IPS DF 6.9 (cell line): ENCODE measurements around the gene UNKL.
"Not testable (repeated sequence)": the region's sequence is repeated elsewhere in the genome, so short reads cannot be mapped to it uniquely, and the experiment has no call there.

Experiments
- DNase-seq: peaks from one replicate; pipeline ENCODE4 v3.0.0-alpha.2; 2013; ENCODE audit warnings: low read depth, low spot score
- H3K27ac ChIP-seq: one replicate; pipeline ENCODE4 v1.5.1; 2013; ENCODE audit warnings: low read length, control low read depth
- H3K27me3 ChIP-seq: 2 replicates; pipeline ENCODE4 v1.6.1; 2013; ENCODE audit warnings: mild to moderate bottlenecking, low read length; ENCODE audit not compliant: control insufficient read depth, insufficient read depth
- H3K36me3 ChIP-seq: 2 replicates; pipeline ENCODE4 v1.6.1; 2013; ENCODE audit warnings: low read length; ENCODE audit not compliant: control insufficient read depth, insufficient read depth
- H3K4me1 ChIP-seq: 2 replicates; pipeline ENCODE4 v1.6.1; 2013; ENCODE audit warnings: low read length; ENCODE audit not compliant: control insufficient read depth, insufficient read depth
- H3K4me3 ChIP-seq: 2 replicates; pipeline ENCODE4 v1.5.1; 2013; ENCODE audit warnings: mild to moderate bottlenecking, low read length
- H3K9me3 ChIP-seq: 2 replicates; pipeline ENCODE4 v1.6.1; 2013; ENCODE audit warnings: low read length, inconsistent platforms; ENCODE audit not compliant: control insufficient read depth, insufficient read depth
- WGBS: extraction: QIAGEN DNeasy Blood & Tissue Kit; methylation state at CpG from one replicate; pipeline ENCODE4 v1.1.7; 2013; ENCODE audit warnings: mixed read lengths, missing lambda C conversion rate; ENCODE audit not compliant: insufficient read length, insufficient coverage; 5-methylcytosine and 5-hydroxymethylcytosine counted together

The UNKL gene

DNA sequence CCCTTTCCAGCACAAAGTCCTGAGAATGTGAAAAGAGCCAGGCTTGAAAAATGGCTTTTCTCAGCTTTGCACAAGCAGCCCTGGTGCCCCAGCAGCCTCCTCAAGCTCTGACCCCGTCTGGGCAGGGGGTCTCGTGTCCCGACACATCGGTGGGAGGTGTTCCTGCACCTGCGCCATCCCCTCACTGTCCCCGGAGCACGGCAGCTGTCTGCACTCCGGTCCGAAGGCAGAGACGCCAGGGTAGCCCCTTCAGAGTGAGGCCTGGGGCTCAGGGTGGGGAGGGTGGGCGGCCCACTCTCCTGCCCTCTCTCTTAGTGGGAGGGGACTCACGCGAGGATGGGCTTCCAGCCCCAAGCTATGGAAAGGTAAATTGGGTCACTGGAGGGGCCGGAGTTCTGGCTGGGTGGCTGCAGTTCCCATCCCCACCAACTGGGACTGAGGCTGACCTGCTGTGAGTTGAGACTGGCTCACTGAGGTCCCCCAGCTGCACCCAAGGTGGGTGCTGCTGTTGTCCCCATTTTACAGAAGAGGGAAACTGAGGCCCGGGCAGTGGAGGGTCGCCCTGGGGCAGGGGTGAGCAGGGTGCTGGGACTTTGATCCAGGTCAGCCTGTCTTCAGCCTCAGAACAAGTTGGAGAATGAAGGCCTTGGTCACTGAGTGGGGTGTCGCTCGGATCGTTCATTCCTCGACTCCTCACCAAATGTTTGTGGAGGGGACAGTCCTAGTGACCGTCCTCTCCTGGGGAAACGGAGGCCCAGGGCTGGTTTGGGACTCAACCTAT is 83.4 kb downstream of the UNKL start:
- no peak overlapping the region for H3K27ac ChIP-seq
- no peaks in the 10 kb centered on the region for H3K36me3 ChIP-seq
- H3K4me3 ChIP-seq = no peak overlapping the region
- peaks cover 13% of the 10 kb centered on the region; the same call in 1 of the 2 replicates for H3K27me3 ChIP-seq
- H3K4me1 ChIP-seq = peaks cover 2% of the 10 kb centered on the region; the same call in 1 of the 2 replicates
- H3K9me3 ChIP-seq = no peaks in the 10 kb centered on the region
- WGBS = no CpG with 5 or more reads among the region's 22 CpGs
- no peak for DNase-seq

- WGBS = no CpG with 5 or more reads among the region's 17 CpGs
- no peak overlapping the region for H3K4me3 ChIP-seq
Measured at GRCh38 chr16:1330260-1330914, 84.1 kb downstream of the UNKL start.

DNA sequence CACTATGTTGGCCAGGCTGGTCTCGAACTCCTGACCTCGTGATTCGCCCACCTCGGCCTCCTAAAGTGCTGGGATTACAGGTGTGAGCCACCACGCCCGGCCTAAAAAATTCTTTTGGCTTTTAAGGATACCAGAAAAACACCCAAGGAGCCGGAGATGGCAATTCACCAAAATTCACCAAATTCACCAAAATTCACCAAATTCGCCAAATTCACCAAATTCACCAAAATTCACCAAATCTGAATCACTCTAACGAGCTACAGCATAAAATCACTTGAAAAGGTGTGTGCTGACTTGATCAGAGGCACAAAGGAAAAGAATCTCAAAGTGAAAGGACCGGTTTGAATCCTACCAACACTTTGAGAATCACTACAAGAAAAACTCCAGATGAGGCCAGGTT is 85.5 kb downstream of the UNKL start:
- DNase-seq, H3K4me1 ChIP-seq, H3K27me3 ChIP-seq, H3K27ac ChIP-seq, H3K9me3 ChIP-seq, H3K4me3 ChIP-seq, H3K36me3 ChIP-seq: not testable (repeated sequence)
- 100% methylated on average over 2 of the region's 10 CpGs for WGBS

More at GRCh38 chr16:1330260-1330914, 84.1 kb downstream of the UNKL start:
- Histone ChIP-seq H3K27me3 (peaks cover 13% of the 10 kb centered on the region; the same call in 1 of the 2 replicates), H3K4me1 (peaks cover 2% of the 10 kb centered on the region; the same call in 1 of the 2 replicates), H3K9me3 (no peaks in the 10 kb centered on the region), H3K36me3 (no peaks in the 10 kb centered on the region), H3K27ac (no peak overlapping the region)
- DNase-seq = no peak

GRCh38 chr16:1328136-1328535 is 86.4 kb downstream of the UNKL start:
- H3K4me3 ChIP-seq, H3K4me1 ChIP-seq, DNase-seq, H3K27ac ChIP-seq, H3K9me3 ChIP-seq, H3K27me3 ChIP-seq, H3K36me3 ChIP-seq: not testable (repeated sequence)
- WGBS = no CpG with 5 or more reads among the region's 20 CpGs

DNA sequence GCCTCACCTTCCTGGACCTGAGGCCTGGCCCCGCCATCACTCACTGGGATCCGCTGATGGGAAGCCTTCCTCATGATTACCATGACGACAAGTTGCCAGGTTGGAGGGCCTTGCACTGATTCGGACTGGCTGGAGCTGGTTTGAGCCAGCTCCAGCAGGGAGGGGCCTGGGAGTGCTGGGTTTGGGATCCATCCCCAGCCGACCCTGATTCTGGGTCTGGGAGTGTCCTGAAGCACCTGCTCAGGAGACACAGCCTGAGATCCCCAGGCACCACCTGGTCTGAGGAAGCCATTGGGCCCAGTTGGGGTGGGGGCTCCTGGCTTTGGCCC is 86.9 kb downstream of the UNKL start:
- H3K4me3 ChIP-seq = no peak overlapping the region
- DNase-seq = no peak
- H3K4me1 ChIP-seq = no peaks in the 10 kb centered on the region; the same call in 1 of the 2 replicates
- peaks cover 8% of the 10 kb centered on the region for H3K36me3 ChIP-seq
- H3K9me3 ChIP-seq = no peaks in the 10 kb centered on the region
- H3K27ac ChIP-seq = no peak overlapping the region
- no peaks in the 10 kb centered on the region for H3K27me3 ChIP-seq
- WGBS = no CpG with 5 or more reads among the region's 5 CpGs

GRCh38 chr16:1326946-1327618 is 87.4 kb downstream of the UNKL start:
- no peak overlapping the region for H3K27ac ChIP-seq
- no peaks in the 10 kb centered on the region for H3K27me3 ChIP-seq
- H3K4me1 ChIP-seq = no peaks in the 10 kb centered on the region; the same call in 1 of the 2 replicates
- WGBS = no CpG with 5 or more reads among the region's 17 CpGs
- no peak overlapping the region for H3K4me3 ChIP-seq
- DNase-seq = no peak
- peaks cover 8% of the 10 kb centered on the region for H3K36me3 ChIP-seq
- no peaks in the 10 kb centered on the region for H3K9me3 ChIP-seq

DNA sequence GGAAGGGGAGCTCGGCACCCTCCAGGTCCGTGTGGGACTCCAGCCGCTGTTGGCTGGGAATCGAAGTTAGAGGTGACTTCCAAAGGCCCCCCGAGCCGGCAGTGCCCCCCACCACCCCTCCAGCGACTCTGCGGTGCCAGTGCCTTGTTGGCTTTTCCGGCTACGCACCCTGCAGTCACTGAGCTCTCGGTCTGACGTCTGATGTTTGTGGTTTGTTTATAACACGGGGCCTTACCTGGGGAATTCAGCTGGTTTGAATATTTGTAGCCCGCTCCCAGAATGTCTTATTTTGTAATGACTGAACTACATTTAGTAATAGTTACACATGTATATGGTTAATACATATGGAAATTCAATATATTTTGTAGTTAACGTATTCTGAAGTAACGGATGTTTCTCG is 88.1 kb downstream of the UNKL start:
- H3K4me3 ChIP-seq = no peak overlapping the region

DNA sequence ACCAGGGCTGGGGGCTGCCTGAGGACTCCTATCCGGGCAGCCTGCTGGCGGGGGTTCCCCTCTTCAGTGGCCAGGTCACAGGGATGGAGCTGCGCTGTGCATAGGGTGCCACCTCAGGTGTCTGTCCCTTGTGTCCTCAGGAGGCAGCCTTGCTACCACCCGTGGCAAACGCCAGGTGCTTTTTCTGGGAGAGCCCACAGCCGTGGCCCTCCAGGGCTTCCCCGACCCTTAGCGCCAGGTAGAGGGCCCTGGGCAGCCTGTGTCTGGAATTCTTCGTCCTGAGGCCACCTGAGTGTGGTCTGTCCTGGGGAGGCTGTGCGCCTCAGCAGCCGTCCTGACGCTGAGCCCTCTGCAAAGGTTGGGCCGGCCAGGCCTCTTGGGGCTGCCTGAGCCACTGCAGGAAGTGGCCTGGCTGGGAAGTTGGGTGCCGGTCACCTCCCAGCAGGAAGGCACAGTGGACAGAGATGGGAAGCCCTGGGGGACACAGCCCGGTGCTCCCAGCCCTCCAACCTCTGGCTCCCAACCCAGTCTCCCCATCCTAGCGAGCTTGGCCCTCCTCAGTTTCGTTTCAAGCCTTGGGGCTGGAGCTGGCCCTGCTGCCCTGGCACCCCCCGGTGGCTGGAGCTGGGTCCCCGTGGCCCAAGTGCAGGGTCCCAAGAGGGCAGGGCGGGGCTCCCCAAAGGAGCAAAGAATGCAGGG is 88.7 kb downstream of the UNKL start:
- no peak overlapping the region for H3K27ac ChIP-seq
- H3K27me3 ChIP-seq = no peaks in the 10 kb centered on the region

More for the DNA sequence above, 88.1 kb downstream of the UNKL start:
- H3K4me1 ChIP-seq = no peaks in the 10 kb centered on the region; the same call in 1 of the 2 replicates
- no peaks in the 10 kb centered on the region for H3K9me3 ChIP-seq
- H3K36me3 ChIP-seq = peaks cover 11% of the 10 kb centered on the region
- no CpG with 5 or more reads among the region's 17 CpGs for WGBS
- DNase-seq = no peak
- H3K27me3 ChIP-seq = no peaks in the 10 kb centered on the region
- no peak overlapping the region for H3K27ac ChIP-seq

GRCh38 chr16:1325261-1325660 is 89.2 kb downstream of the UNKL start:
- no peak overlapping the region for H3K27ac ChIP-seq
- H3K9me3 ChIP-seq = no peaks in the 10 kb centered on the region
- H3K4me1 ChIP-seq = no peaks in the 10 kb centered on the region; the same call in 1 of the 2 replicates
- no peak overlapping the region for H3K4me3 ChIP-seq
- no peak for DNase-seq
- H3K27me3 ChIP-seq = no peaks in the 10 kb centered on the region
- peaks cover 22% of the 10 kb centered on the region for H3K36me3 ChIP-seq
- no CpG with 5 or more reads among the region's 15 CpGs for WGBS

More for the DNA sequence above, 88.7 kb downstream of the UNKL start:
- WGBS = no CpG with 5 or more reads among the region's 20 CpGs
- DNase-seq = no peak
- H3K9me3 ChIP-seq = no peaks in the 10 kb centered on the region
- peaks cover 16% of the 10 kb centered on the region for H3K36me3 ChIP-seq
- H3K4me3 ChIP-seq = no peak overlapping the region
- no peaks in the 10 kb centered on the region; the same call in 1 of the 2 replicates for H3K4me1 ChIP-seq

GRCh38 chr16:1324286-1324826 is 90.1 kb downstream of the UNKL start:
- Histone ChIP-seq H3K27ac (no peak overlapping the region), H3K36me3 (peaks cover 31% of the 10 kb centered on the region), H3K4me3 (no peak overlapping the region), H3K27me3 (no peaks in the 10 kb centered on the region), H3K4me1 (no peaks in the 10 kb centered on the region; the same call in 1 of the 2 replicates), H3K9me3 (no peaks in the 10 kb centered on the region)
- no peak for DNase-seq
- no CpG with 5 or more reads among the region's 22 CpGs for WGBS
